ENCODE measurements around the gene ZKSCAN1.
A peak's percentile ranks its signal among the peaks of the same experiment; 100 is the strongest.
"Not testable (repeated sequence)": the region's sequence is repeated elsewhere in the genome, so short reads cannot be mapped to it uniquely, and the experiment has no call there.

ZKSCAN1 gene

DNA sequence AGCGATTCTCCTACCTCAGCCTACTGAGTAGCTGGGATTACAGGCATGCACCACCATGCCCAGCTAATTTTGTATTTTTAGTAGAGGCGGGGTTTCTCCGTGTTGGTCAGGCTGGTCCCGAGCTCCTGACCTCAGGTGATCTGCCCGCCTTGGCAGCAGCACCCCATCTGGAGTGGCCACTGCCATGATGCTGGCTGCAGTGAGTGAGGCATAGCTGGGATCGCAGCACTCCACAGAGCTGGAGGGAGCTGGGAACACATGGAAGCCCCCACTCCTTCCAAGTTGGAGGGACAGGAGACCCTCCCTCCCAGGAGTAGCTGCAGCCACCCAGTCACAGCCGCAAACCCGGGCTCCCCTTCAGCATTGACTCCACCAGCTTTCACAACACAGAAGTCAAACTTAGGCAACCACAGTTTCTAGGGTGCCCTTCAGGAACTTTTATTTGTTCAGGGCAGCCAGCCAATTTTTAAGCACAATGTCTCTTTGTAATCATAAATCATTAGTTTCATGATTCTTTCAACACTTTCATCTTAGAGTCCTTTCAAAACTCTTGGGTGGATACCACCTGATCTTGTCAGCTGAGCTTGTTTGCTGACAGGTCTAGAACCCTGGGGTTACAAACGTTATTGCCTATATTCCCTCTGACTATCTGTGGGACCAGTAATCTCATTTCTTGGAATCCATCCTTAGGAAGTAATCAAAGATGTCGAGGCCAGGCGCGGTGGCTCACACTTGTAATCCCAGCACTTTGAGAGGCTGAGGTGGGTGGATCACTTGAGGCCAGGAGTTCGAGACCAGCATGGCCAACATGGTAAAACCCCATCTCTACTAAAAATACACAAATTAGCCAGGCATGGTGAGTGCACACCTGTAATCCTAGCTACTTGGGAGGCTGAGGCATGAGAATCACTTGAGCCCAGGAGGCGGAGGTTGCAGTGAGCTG, 2.7 kb upstream of the ZKSCAN1 start:
- H3K4me1 ChIP-seq; in situ Hi-C loops (cut with MboI; ENCODE audit: low sequenced_read_pairs); H3K4me3 ChIP-seq; H3K27me3 ChIP-seq (ENCODE audit: low read depth); DNase-seq (ENCODE audit: low spot score in 2 of 2); H3K9me3 ChIP-seq; H3K36me3 ChIP-seq (replicated peaks): not testable (repeated sequence)

DNA sequence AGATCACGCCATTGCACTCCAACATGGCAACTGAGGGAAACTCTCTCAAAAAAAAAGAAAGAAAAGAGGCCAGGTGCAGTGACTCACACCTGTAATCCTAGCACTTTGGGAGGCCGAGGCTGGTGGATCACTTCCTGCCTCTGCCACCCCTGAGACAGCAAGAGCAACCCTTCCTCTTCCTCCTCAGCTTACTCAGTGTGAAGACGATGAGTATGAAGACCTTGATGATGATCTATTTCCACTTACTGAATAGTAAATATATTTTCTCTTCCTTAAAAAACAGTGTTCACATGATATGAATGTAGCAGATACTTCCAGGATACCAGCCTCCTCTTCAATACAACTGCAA, 2.1 kb upstream of the ZKSCAN1 start:
- no peak for DNase-seq (ENCODE audit: low spot score in 2 of 2)
- no peak overlapping the region for H3K4me3 ChIP-seq
- H3K27me3 ChIP-seq (ENCODE audit: low read depth): peaks cover 5% of the 10 kb centered on the region
- H3K4me1 ChIP-seq: peaks cover 5% of the 10 kb centered on the region
- in situ Hi-C loops (cut with MboI; ENCODE audit: low sequenced_read_pairs): no loop called here
- H3K36me3 ChIP-seq (replicated peaks): no peaks in the 10 kb centered on the region
- H3K9me3 ChIP-seq: no peaks in the 10 kb centered on the region

DNA sequence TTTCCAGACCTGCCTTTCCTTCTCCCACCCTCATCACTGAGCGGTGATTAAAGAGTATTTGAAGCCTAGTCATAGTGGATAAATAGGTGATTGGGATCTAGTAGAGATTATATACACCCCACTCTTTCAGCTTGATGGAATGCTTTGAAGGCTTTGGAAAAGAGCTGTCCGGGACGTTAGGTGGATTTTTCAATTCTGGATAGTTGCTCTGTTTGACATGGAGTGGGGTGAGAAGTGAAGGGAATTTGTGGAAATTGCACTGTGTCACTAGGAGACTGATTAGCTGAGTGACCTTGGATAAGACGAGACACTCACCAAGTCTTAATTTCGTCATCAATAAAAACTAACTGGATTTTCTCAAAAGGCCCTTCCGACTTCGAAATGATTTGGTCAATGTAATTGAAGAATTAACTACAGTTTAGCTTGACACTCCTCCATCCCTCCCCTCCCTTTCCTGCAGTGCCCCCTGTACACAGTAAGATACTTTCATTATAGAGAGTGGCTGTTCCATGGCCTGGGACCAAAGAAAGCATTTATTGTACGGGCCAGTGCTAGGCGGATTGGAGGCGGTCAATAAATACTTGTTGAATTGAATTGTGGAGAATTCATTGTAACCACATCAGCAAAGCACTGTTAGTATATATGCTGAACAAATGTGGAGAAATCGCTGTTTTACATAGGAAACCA, 962 bp downstream of the ZKSCAN1 start:
- Histone ChIP-seq H3K4me3 (peak overlapping the region; percentile 79), H3K9me3 (no peaks in the 10 kb centered on the region), H3K27me3 (ENCODE audit: low read depth) (peaks cover 5% of the 10 kb centered on the region), H3K36me3 (replicated peaks) (peaks cover 3% of the 10 kb centered on the region; the same call in 1 of the 2 replicates), H3K4me1 (peaks cover 8% of the 10 kb centered on the region)
- DNase-seq (ENCODE audit: low spot score in 2 of 2): peak; percentile 36 to 38
- in situ Hi-C loops (cut with MboI; ENCODE audit: low sequenced_read_pairs): no loop called here

DNA sequence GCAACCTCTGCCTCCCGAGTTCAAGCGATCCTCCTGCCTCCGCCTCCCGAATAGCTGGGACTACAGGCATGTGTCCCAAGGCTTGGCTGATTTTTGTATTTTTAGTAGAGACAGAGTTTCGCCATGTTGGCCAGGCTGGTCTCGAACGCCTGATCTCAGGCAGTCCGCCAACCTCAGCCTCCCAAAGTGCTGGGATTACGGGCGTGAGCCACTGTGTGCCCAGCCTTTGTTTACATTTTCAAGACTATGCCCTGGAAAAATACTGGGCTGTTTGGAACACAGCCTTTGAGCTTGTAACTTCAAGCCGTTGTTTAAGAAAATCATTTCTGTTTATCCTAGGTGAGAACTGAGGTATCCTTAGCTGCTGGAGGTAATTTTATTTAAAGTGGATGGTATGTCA, 1.9 kb downstream of the ZKSCAN1 start:
- no peaks in the 10 kb centered on the region for H3K27me3 ChIP-seq (ENCODE audit: low read depth)
- no peak for DNase-seq (ENCODE audit: low spot score in 2 of 2)
- no peaks in the 10 kb centered on the region for H3K9me3 ChIP-seq
- no peak overlapping the region for H3K4me3 ChIP-seq
- H3K36me3 ChIP-seq (replicated peaks): peaks cover 8% of the 10 kb centered on the region
- in situ Hi-C loops (cut with MboI; ENCODE audit: low sequenced_read_pairs): no loop called here
- peaks cover 9% of the 10 kb centered on the region for H3K4me1 ChIP-seq

DNA sequence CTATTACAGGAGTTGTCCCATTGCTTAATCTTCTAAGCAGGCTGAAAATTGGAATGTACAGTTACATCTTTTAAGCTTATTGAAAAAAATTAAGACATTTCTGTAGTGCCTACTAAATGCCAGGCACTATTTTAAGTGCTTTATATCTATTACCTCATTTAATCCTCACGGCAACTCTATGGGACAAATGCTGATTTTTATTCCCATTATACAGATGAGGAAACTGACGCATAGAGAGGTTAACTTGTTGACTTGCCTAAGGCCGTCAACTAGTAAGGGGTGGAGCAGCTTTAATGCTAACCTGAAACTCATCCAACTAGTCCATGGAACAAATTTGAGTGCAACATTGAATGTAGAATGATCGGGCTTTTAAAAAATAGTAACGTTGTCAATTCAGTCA, 2.5 kb downstream of the ZKSCAN1 start:
- Histone ChIP-seq H3K4me3 (no peak overlapping the region), H3K9me3 (no peaks in the 10 kb centered on the region), H3K4me1 (peaks cover 9% of the 10 kb centered on the region), H3K27me3 (ENCODE audit: low read depth) (no peaks in the 10 kb centered on the region), H3K36me3 (replicated peaks) (peaks cover 8% of the 10 kb centered on the region)
- no peak for DNase-seq (ENCODE audit: low spot score in 2 of 2)
- in situ Hi-C loops (cut with MboI; ENCODE audit: low sequenced_read_pairs): no loop called here

DNA sequence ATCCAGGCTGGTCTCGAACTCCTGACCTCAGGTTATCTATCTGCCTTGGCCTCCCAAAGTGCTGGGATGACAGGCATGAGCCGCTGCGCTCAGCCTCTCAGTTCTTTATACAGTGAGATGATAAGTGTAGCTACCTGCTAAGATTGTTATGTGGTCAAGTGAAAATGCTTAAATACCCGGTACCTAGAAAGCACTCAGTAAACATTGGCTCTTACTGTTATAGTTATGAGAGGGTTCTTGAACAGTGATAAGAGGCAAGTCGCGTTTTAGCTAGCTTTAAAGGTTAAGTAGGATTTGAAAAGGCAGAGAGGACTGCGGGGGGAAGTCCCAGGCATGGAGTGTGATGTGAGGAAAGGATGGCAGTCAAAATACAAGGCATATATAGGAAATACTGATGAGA, 4.5 kb downstream of the ZKSCAN1 start:
- H3K36me3 ChIP-seq (replicated peaks): peaks cover 27% of the 10 kb centered on the region
- H3K27me3 ChIP-seq (ENCODE audit: low read depth): no peaks in the 10 kb centered on the region
- no peak overlapping the region for H3K4me3 ChIP-seq
- in situ Hi-C loops (cut with MboI; ENCODE audit: low sequenced_read_pairs): no loop called here
- H3K9me3 ChIP-seq: no peaks in the 10 kb centered on the region
- H3K4me1 ChIP-seq: peaks cover 9% of the 10 kb centered on the region
- DNase-seq (ENCODE audit: low spot score in 2 of 2): no peak

DNA sequence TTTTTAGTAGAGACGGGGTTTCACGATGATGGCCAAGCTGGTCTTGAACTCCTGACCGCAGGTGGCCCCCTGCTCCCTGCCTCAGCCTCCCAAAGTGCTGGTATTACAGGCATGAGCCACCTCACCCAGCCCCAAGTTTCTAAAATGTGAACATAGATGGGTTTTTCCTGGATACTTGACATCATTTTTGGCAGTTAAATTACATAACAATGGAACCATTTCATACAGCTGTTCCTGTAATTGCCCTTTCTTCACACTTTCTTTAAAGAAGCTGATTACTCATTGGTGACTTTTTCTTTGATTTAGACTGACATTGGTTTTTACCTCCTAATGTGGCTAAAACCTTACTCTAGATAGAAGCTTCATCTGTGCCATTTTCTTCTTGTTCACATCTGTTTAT, 5.9 kb downstream of the ZKSCAN1 start:
- Histone ChIP-seq H3K9me3 (no peaks in the 10 kb centered on the region), H3K36me3 (replicated peaks) (peaks cover 38% of the 10 kb centered on the region), H3K4me3 (no peak overlapping the region), H3K27me3 (ENCODE audit: low read depth) (no peaks in the 10 kb centered on the region), H3K4me1 (peaks cover 9% of the 10 kb centered on the region)
- peak in 1 of 2 experiments; percentile 44 for DNase-seq (ENCODE audit: low spot score in 2 of 2)
- in situ Hi-C loops (cut with MboI; ENCODE audit: low sequenced_read_pairs): no loop called here

DNA sequence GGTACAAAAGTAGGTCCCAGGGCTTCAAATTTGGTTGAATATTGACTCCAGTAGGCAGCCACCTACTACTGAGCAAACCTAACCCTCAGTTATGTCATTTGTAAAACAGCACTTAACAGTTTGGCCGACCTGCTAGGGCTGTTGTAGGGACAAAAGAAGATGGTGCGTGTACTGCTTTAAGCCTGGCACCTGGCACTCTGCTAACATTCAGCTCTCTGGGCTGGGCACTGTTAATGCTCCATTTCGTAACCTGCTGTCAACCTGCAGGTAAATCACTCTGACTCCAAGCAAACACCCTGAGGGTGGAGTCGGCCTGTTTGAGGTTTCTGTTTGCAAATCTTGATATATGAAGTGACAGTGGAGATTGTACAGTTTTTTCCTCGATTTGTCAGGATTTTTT, 7.2 kb downstream of the ZKSCAN1 start:
- in situ Hi-C loops (cut with MboI; ENCODE audit: low sequenced_read_pairs): no loop called here
- Histone ChIP-seq H3K4me3 (no peak overlapping the region), H3K9me3 (no peaks in the 10 kb centered on the region), H3K4me1 (peaks cover 3% of the 10 kb centered on the region), H3K27me3 (ENCODE audit: low read depth) (no peaks in the 10 kb centered on the region), H3K36me3 (replicated peaks) (peaks cover 40% of the 10 kb centered on the region)
- DNase-seq (ENCODE audit: low spot score in 2 of 2): no peak

DNA sequence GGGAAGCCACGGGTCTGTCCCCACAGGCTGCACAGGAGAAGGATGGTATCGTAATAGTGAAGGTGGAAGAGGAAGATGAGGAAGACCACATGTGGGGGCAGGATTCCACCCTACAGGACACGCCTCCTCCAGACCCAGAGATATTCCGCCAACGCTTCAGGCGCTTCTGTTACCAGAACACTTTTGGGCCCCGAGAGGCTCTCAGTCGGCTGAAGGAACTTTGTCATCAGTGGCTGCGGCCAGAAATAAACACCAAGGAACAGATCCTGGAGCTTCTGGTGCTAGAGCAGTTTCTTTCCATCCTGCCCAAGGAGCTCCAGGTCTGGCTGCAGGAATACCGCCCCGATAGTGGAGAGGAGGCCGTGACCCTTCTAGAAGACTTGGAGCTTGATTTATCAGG, 8.1 kb downstream of the ZKSCAN1 start:
- in situ Hi-C loops (cut with MboI; ENCODE audit: low sequenced_read_pairs): no loop called here
- H3K36me3 ChIP-seq (replicated peaks): peaks cover 40% of the 10 kb centered on the region

DNA sequence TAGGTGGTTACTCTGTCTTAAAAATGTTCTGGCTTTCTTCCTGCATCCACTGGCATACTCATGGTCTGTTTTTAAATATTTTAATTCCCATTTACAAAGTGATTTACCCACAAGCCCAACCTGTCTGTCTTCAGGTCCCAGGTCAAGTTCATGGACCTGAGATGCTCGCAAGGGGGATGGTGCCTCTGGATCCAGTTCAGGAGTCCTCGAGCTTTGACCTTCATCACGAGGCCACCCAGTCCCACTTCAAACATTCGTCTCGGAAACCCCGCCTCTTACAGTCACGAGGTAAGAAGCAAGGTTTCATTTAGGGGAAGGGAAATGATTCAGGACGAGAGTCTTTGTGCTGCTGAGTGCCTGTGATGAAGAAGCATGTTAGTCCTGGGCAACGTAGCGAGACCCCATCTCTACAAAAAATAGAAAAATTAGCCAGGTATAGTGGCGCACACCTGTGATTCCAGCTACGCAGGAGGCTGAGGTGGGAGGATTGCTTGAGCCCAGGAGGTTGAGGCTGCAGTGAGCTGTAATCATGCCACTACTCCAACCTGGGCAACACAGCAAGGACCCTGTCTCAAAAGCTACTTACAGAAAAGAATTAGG, 8.7 kb downstream of the ZKSCAN1 start:
- in situ Hi-C loops (cut with MboI; ENCODE audit: low sequenced_read_pairs): no loop called here

More for the DNA sequence above, 8.1 kb downstream of the ZKSCAN1 start:
- Histone ChIP-seq H3K4me3 (no peak overlapping the region), H3K27me3 (ENCODE audit: low read depth) (no peaks in the 10 kb centered on the region), H3K4me1 (peaks cover 3% of the 10 kb centered on the region), H3K9me3 (no peaks in the 10 kb centered on the region)
- no peak for DNase-seq (ENCODE audit: low spot score in 2 of 2)

DNA sequence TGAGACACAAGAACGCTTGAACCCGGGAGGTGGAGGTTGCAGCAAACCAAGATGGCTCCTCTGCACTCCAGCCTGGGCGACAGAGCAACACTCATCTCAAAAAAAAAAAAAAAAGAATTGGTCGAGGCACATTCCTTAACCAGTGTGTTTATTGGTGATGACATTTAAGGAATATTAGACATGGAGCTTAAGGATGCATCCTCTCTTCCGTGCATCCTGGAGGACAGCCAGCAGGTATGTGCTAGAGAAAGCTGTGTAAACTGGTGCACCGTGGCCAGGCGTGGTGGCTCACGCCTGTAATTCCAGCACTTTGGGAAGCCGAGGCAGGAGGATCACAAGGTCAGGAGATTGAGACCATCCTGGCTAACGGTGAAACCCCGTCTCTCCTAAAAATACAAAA, 11.8 kb downstream of the ZKSCAN1 start:
- no peaks in the 10 kb centered on the region for H3K4me1 ChIP-seq
- no peak for DNase-seq (ENCODE audit: low spot score in 2 of 2)
- in situ Hi-C loops (cut with MboI; ENCODE audit: low sequenced_read_pairs): no loop called here
- no peaks in the 10 kb centered on the region for H3K9me3 ChIP-seq
- no peak overlapping the region for H3K4me3 ChIP-seq
- H3K36me3 ChIP-seq (replicated peaks): peaks cover 49% of the 10 kb centered on the region
- H3K27me3 ChIP-seq (ENCODE audit: low read depth): no peaks in the 10 kb centered on the region

More for the DNA sequence above, 8.7 kb downstream of the ZKSCAN1 start:
- H3K36me3 ChIP-seq (replicated peaks): peaks cover 37% of the 10 kb centered on the region
- H3K9me3 ChIP-seq: no peaks in the 10 kb centered on the region
- peaks cover 3% of the 10 kb centered on the region for H3K4me1 ChIP-seq
- no peaks in the 10 kb centered on the region for H3K27me3 ChIP-seq (ENCODE audit: low read depth)
- H3K4me3 ChIP-seq: no peak overlapping the region
- DNase-seq (ENCODE audit: low spot score in 2 of 2): no peak

DNA sequence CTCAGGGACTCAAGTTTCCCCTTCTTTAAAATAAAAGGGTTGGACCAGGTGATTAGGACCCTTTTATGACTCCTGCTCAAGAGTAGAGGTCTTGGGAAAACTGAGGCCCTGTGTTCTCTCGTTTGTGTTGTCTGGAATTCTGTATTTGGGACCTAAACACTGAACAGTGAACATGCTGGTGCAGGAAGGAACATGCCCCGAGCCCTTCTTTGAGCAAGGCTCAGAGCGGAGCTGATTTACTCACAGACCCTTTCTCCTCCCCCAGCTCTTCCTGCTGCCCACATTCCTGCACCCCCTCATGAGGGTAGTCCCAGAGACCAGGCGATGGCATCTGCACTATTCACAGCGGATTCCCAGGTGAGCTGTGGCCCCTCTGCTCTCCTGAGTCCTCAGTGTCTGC, 14.2 kb downstream of the ZKSCAN1 start:
- no peak for DNase-seq (ENCODE audit: low spot score in 2 of 2)
- Histone ChIP-seq H3K4me3 (no peak overlapping the region), H3K4me1 (no peaks in the 10 kb centered on the region), H3K36me3 (replicated peaks) (peaks cover 46% of the 10 kb centered on the region), H3K27me3 (ENCODE audit: low read depth) (no peaks in the 10 kb centered on the region), H3K9me3 (no peaks in the 10 kb centered on the region)
- in situ Hi-C loops (cut with MboI; ENCODE audit: low sequenced_read_pairs): no loop called here

DNA sequence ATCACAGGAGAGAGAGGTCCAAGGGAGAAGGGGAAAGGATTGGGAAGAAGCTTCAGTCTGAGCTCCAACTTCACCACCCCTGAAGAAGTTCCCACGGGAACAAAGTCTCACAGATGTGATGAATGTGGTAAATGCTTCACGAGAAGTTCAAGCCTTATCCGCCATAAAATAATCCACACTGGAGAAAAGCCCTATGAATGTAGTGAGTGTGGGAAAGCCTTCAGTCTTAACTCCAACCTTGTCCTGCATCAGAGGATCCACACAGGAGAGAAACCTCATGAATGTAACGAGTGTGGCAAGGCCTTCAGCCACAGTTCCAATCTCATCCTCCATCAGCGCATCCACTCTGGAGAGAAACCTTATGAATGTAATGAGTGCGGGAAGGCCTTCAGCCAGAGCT, 18.1 kb downstream of the ZKSCAN1 start:
- no peak for DNase-seq (ENCODE audit: low spot score in 2 of 2)
- H3K36me3 ChIP-seq (replicated peaks): peaks cover 46% of the 10 kb centered on the region
- H3K4me3 ChIP-seq: no peak overlapping the region
- H3K4me1 ChIP-seq: no peaks in the 10 kb centered on the region
- H3K27me3 ChIP-seq (ENCODE audit: low read depth): no peaks in the 10 kb centered on the region
- no peaks in the 10 kb centered on the region for H3K9me3 ChIP-seq
- in situ Hi-C loops (cut with MboI; ENCODE audit: low sequenced_read_pairs): no loop called here
